HCT116 (cell line): ENCODE data around the gene MRPL36. TPM values are rescaled to one million over a fixed set of nuclear protein-coding genes. Genes with fewer than 3 reads are reported as not detected.

Experiments
- ATAC-seq: fragments of 200-7000 bp; cut with Tn5 transposase; 2 replicates; pipeline ENCODE4 v1.9.1; 2020; ENCODE audit warnings: mild to moderate bottlenecking, moderate library complexity
- BruUV-seq: library from RNA; stranded (reverse); fragments of 400-500 nt; replicated peaks from 2 replicates; lab custom pipeline; 2021; lab: Mats Ljungman, UMichigan
- CTCF ChIA-PET: fragments of 300-600 bp; sonication (Branson Sonifier 250); formaldehyde crosslinking; loops from one replicate; lab custom pipeline; 2021; ENCODE audit warnings: antibody characterized with exemption; lab: Charles Lee
- POLR2A ChIA-PET: fragments of 300-600, 350-600 bp; sonication (Branson Sonifier 250); formaldehyde crosslinking; loops from one replicate; lab custom pipeline; 2021; ENCODE audit warnings: antibody characterized with exemption; lab: Charles Lee
- RAD21 ChIA-PET, 2 experiments: fragments of 300-600 bp; sonication (Branson Sonifier 250); formaldehyde crosslinking; loops; one replicate each; lab custom pipeline; 2023; ENCODE audit warnings: low total read pairs in 2 of 2; ENCODE audit not compliant: uncharacterized antibody in 2 of 2, unreplicated experiment in 2 of 2, low non-redundant PET in 1 of 2; lab: Charles Lee
- DNase-seq: peaks from one replicate; pipeline ENCODE4 v3.0.0-alpha.2; 2010; ENCODE audit warnings: low read depth, low spot score
- H2AFZ ChIP-seq: fragments of 200-600 bp; shearing (Covaris generic), sonication (generic); 2 replicates; pipeline ENCODE4 v1.6.1; 2017; ENCODE audit warnings: low read depth, mixed run types, mixed read lengths, antibody characterized with exemption, low read length; ENCODE audit not compliant: poor library complexity, severe bottlenecking
- H3K27ac ChIP-seq: 2 replicates; pipeline ENCODE4 v1.5.1; 2012; ENCODE audit warnings: low read depth, low read length
- H3K27me3 ChIP-seq: fragments of 200-600 bp; sonication (generic); 2 replicates; pipeline ENCODE4 v1.6.1; 2016; ENCODE audit warnings: mixed run types, low read length, mixed read lengths; ENCODE audit not compliant: insufficient read depth
- H3K36me3 ChIP-seq, 2 experiments: fragments of 200-500 bp in 1 of 2; fragments of 200-600 bp in 1 of 2; sonication (Bioruptor generic) in 1 of 2; sonication (generic) in 1 of 2; 2 replicates each; pipeline versions ENCODE4 v1.5.1 to v1.6.1; 2014 to 2016; ENCODE audit warnings: low read length in 2 of 2, inconsistent platforms in 1 of 2, mixed read lengths in 1 of 2, mixed run types in 1 of 2; ENCODE audit not compliant: insufficient read depth in 2 of 2, control insufficient read depth in 1 of 2
- H3K4me1 ChIP-seq, 2 experiments: fragments of 200-600 bp in 1 of 2; sonication (generic) in 1 of 2; 2 replicates each; pipeline versions ENCODE4 v1.5.1 to v1.6.1; 2012 to 2017; ENCODE audit warnings: low read length in 2 of 2, inconsistent platforms in 1 of 2, mild to moderate bottlenecking in 1 of 2, mixed read lengths in 1 of 2, mixed run types in 1 of 2, moderate library complexity in 1 of 2; ENCODE audit not compliant: insufficient read depth in 2 of 2, control insufficient read depth in 1 of 2
- H3K4me2 ChIP-seq: fragments of 200-600 bp; sonication (generic); 2 replicates; pipeline ENCODE4 v1.6.1; 2017; ENCODE audit warnings: mixed run types, low read length, mixed read lengths
- H3K4me3 ChIP-seq, 2 experiments: fragments of 200-600 bp in 1 of 2; sonication (generic) in 1 of 2; replicated peaks in 1 of 2; 2 replicates each; pipeline ENCODE4 v1.5.1; 2011 to 2016; ENCODE audit warnings: low read length in 2 of 2, control low read depth in 1 of 2, low read depth in 1 of 2, mild to moderate bottlenecking in 1 of 2, mixed read lengths in 1 of 2, mixed run types in 1 of 2
- H3K79me2 ChIP-seq: fragments of 200-600 bp; sonication (generic); 2 replicates; pipeline ENCODE4 v1.6.1; 2017; ENCODE audit warnings: mild to moderate bottlenecking, mixed run types, low read length, moderate library complexity, mixed read lengths; ENCODE audit not compliant: insufficient read depth
- H3K9ac ChIP-seq: fragments of 200-600 bp; sonication (generic); 2 replicates; pipeline ENCODE4 v1.6.1; 2016; ENCODE audit warnings: low read length, mixed read lengths
- H3K9me2 ChIP-seq: fragments of 200-600 bp; sonication (generic), shearing (Covaris generic); 2 replicates; pipeline ENCODE4 v1.6.1; 2017; ENCODE audit warnings: mixed run types, mild to moderate bottlenecking, moderate library complexity; ENCODE audit not compliant: insufficient read depth
- H3K9me3 ChIP-seq, 2 experiments: fragments of 200-500 bp in 1 of 2; fragments of 200-600 bp in 1 of 2; sonication (Bioruptor generic) in 1 of 2; sonication (generic) in 1 of 2; 2 replicates each; pipeline ENCODE4 v1.6.1; 2014 to 2017; ENCODE audit warnings: low read length in 2 of 2, mixed read lengths in 2 of 2, inconsistent platforms in 1 of 2, low read depth in 1 of 2, mild to moderate bottlenecking in 1 of 2, mixed run types in 1 of 2, moderate library complexity in 1 of 2; ENCODE audit not compliant: control insufficient read depth in 1 of 2, insufficient read depth in 1 of 2
- H4K20me1 ChIP-seq: fragments of 200-600 bp; sonication (generic), shearing (Covaris generic); 2 replicates; pipeline ENCODE4 v1.6.1; 2017; ENCODE audit warnings: mixed run types, mild to moderate bottlenecking, moderate library complexity; ENCODE audit not compliant: insufficient read depth
- CEBPB ChIP-seq: IDR thresholded peaks from 2 replicates; pipeline ENCODE4 v1.6.1; 2012; ENCODE audit warnings: low read depth
- CTCF ChIP-seq, 3 experiments: fragments of 200-600 bp in 1 of 3; sonication (generic) in 1 of 3; IDR thresholded peaks in 2 of 3; conservative IDR thresholded peaks in 1 of 3; 2 replicates each; pipeline ENCODE4 v1.5.1; 2012 to 2017; ENCODE audit warnings: low read depth in 2 of 3, low read length in 2 of 3, antibody characterized with exemption in 1 of 3, borderline replicate concordance in 1 of 3, control low read depth in 1 of 3, mild to moderate bottlenecking in 1 of 3, mixed read lengths in 1 of 3, mixed run types in 1 of 3, moderate library complexity in 1 of 3; ENCODE audit not compliant: insufficient read depth in 1 of 3
- EGR1 ChIP-seq: IDR thresholded peaks from 2 replicates; pipeline ENCODE4 v1.6.1; 2012; ENCODE audit warnings: low read depth
- EZH2 ChIP-seq: fragments of 200-600 bp; sonication (generic); IDR thresholded peaks from 2 replicates; pipeline ENCODE4 v1.6.1; 2017; ENCODE audit warnings: antibody characterized with exemption, mixed run types
- RAD21 ChIP-seq: IDR thresholded peaks from 2 replicates; pipeline ENCODE4 v1.6.1; 2012; ENCODE audit warnings: low read depth, mild to moderate bottlenecking
- SIN3A ChIP-seq: IDR thresholded peaks from 2 replicates; pipeline ENCODE4 v1.6.1; 2012; ENCODE audit warnings: low read depth
- SP1 ChIP-seq: IDR thresholded peaks from 2 replicates; pipeline ENCODE4 v1.6.1; 2012; ENCODE audit warnings: low read depth
- SRF ChIP-seq: IDR thresholded peaks from 2 replicates; pipeline ENCODE4 v1.6.1; 2012; ENCODE audit warnings: low read depth
- TCF7L2 ChIP-seq: IDR thresholded peaks from 2 replicates; pipeline ENCODE4 v1.7.0; 2011; ENCODE audit warnings: borderline replicate concordance, inconsistent platforms; ENCODE audit not compliant: insufficient read depth, insufficient read length; ENCODE audit errors: extremely low read depth
- YY1 ChIP-seq: IDR thresholded peaks from 2 replicates; pipeline ENCODE4 v1.6.1; 2011; ENCODE audit warnings: low read length, low read depth, moderate library complexity, mild to moderate bottlenecking; ENCODE audit not compliant: insufficient replicate concordance; ENCODE audit errors: extremely low read depth
- ZBTB33 ChIP-seq: IDR thresholded peaks from 2 replicates; pipeline ENCODE4 v1.6.1; 2011; ENCODE audit warnings: mild to moderate bottlenecking, low read length, moderate library complexity; ENCODE audit not compliant: insufficient replicate concordance; ENCODE audit errors: extremely low read depth
- ZFX ChIP-seq: fragments of 450-650 bp; IDR thresholded peaks from 2 replicates; pipeline ENCODE4 v1.6.1; 2017
- ZNF274 ChIP-seq: fragments of 200-500 bp; sonication (Bioruptor generic); IDR thresholded peaks from 2 replicates; pipeline ENCODE4 v1.6.1; 2014; ENCODE audit warnings: mild to moderate bottlenecking, low read depth, low read length, inconsistent platforms
- intact Hi-C: fragments of 100-400 bp; cut with micrococcal nuclease; formaldehyde crosslinking; loops from 2 replicates; pipeline ENCODE4 v1.10.0; 2022
- total RNA-seq: library from RNA; stranded (reverse); gene quantifications from one replicate; pipeline ENCODE4 v1.2.1, GENCODE V29; 2021; ENCODE audit not compliant: unreplicated experiment

Gene MRPL36
- total RNA-seq, 1 experiment from 2014 or later, result 71.9 TPM

- DNase-seq (no peak), ATAC-seq (no peak)
- H3K27ac ChIP-seq, result no peak overlapping the region
- intact Hi-C loops, result no loop called here
- no TSS peak for BruUV-seq
- no peaks in the 10 kb centered on the region for H3K27me3 ChIP-seq
- no peaks in the 10 kb centered on the region for H3K36me3 ChIP-seq
- no peaks in the 10 kb centered on the region for H3K9me3 ChIP-seq
- H3K4me1 ChIP-seq, result peaks cover 0 to 10% of the 10 kb centered on the region in 2 experiments; a peak in 2 of 4 replicates
- TF ChIP-seq RAD21 (no peak), CTCF (IDR thresholded peaks at IDR 0.05 in 2 of 3, conservative IDR thresholded peaks at IDR 0.05 in 1 of 3; ENCODE audit: borderline replicate concordance in 1 of 3, insufficient read depth in 1 of 3, low read depth in 2 of 3, low read length in 2 of 3) (no peak), EGR1 (no peak), SRF (no peak), SP1 (no peak), ZFX (no peak), TCF7L2 (no peak), YY1 (no peak), CEBPB (no peak), ZNF274 (no peak), EZH2 (no peak), ZBTB33 (no peak), SIN3A (no peak)
- no peaks in the 10 kb centered on the region for H3K9me2 ChIP-seq
- no peak overlapping the region for H2AFZ ChIP-seq
- H3K4me2 ChIP-seq, result no peak overlapping the region
- ChIA-PET POLR2A (no interaction called here), CTCF (no interaction called here), RAD21 (no interaction called here)
- no peak overlapping the region for H3K9ac ChIP-seq
- H3K4me3 ChIP-seq, result no peak overlapping the region
- H4K20me1 ChIP-seq, result no peaks in the 10 kb centered on the region
- H3K79me2 ChIP-seq, result no peaks in the 10 kb centered on the region
Observed at GRCh38 chr5:1779021-1779680, 20.5 kb downstream of the MRPL36 start.
